GM12878 (cell line): Measurements from ENCODE around the gene DCUN1D4. TPM values are rescaled to one million over a fixed set of nuclear protein-coding genes. Genes with fewer than 3 reads are reported as not detected.

ENCODE experiments used
- ATAC-seq: fragments of 200-7000 bp; cut with Tn5 transposase; 3 replicates; pipeline ENCODE4 v1.9.1; 2020; ENCODE audit warnings: mild to moderate bottlenecking, moderate library complexity
- BruUV-seq: library from RNA; stranded (reverse); fragments of 400-500 nt; replicated peaks from 2 replicates; lab custom pipeline; 2021; lab: Mats Ljungman, UMichigan
- CTCF ChIA-PET: fragments of 300-600 bp; sonication (Branson Sonifier 250); formaldehyde crosslinking; extraction: SDS; loops from one replicate; lab custom pipeline; 2021; ENCODE audit warnings: inconsistent platforms; lab: Yijun Ruan, JAX
- POLR2A ChIA-PET: fragments of 350-600 bp; formaldehyde crosslinking; extraction: SDS; loops from one replicate; lab custom pipeline; 2021; ENCODE audit warnings: inconsistent platforms; lab: Charles Lee
- RAD21 ChIA-PET: fragments of 300-600 bp; sonication (Branson Sonifier 250); formaldehyde crosslinking; loops from one replicate; lab custom pipeline; 2023; ENCODE audit warnings: antibody characterized with exemption; ENCODE audit not compliant: unreplicated experiment; lab: Charles Lee
- SMC1A ChIA-PET: fragments of 300-600 bp; sonication (Branson Sonifier 250); formaldehyde crosslinking; loops from one replicate; lab custom pipeline; 2023; ENCODE audit not compliant: unreplicated experiment, uncharacterized antibody; lab: Charles Lee
- DNase-seq: peaks from one replicate; pipeline ENCODE4 v3.0.0-alpha.2; 2011; ENCODE audit warnings: low read depth, low spot score
- FAIRE-seq: peaks from 3 replicates; lab custom pipeline; 2011; peaks lifted over from hg19 to GRCh38; lab: Jason Lieb, UNC
- H2AFZ ChIP-seq: 2 replicates; pipeline ENCODE4 v1.6.0; 2011; ENCODE audit warnings: low read depth, low read length, control low read depth; ENCODE audit not compliant: control insufficient read depth
- H3K27ac ChIP-seq: 2 replicates; pipeline ENCODE4 v1.5.1; 2011; ENCODE audit warnings: control low read depth; ENCODE audit not compliant: control insufficient read depth, insufficient read depth
- H3K27me3 ChIP-seq, 2 experiments: replicated peaks in 1 of 2; 2 replicates each; pipeline versions ENCODE4 v1.6.0 to v1.6.1; 2011; ENCODE audit warnings: low read length in 1 of 2; ENCODE audit not compliant: control insufficient read depth in 2 of 2, insufficient read depth in 2 of 2
- H3K36me3 ChIP-seq, 2 experiments: 2 replicates each; pipeline ENCODE4 v1.5.1; 2011; ENCODE audit warnings: low read length in 1 of 2; ENCODE audit not compliant: control insufficient read depth in 2 of 2, insufficient read depth in 2 of 2
- H3K4me1 ChIP-seq: 2 replicates; pipeline ENCODE4 v1.6.1; 2011; ENCODE audit warnings: mild to moderate bottlenecking, low read length, moderate library complexity, mixed read lengths; ENCODE audit not compliant: control insufficient read depth, insufficient read depth
- H3K4me2 ChIP-seq: 2 replicates; pipeline ENCODE4 v1.6.0; 2011; ENCODE audit warnings: control low read depth; ENCODE audit not compliant: control insufficient read depth, insufficient read depth
- H3K4me3 ChIP-seq: fragments of 200-600 bp; sonication (generic); 2 replicates; pipeline ENCODE4 v1.5.1; 2016
- H3K79me2 ChIP-seq: 2 replicates; pipeline ENCODE4 v1.6.0; 2011; ENCODE audit warnings: low read length; ENCODE audit not compliant: control insufficient read depth, insufficient read depth
- H3K9ac ChIP-seq: 2 replicates; pipeline ENCODE4 v1.8.0; 2011; ENCODE audit warnings: low read length, control low read depth, mixed read lengths; ENCODE audit not compliant: control insufficient read depth, insufficient read depth
- H3K9me3 ChIP-seq: replicated peaks from 3 replicates; pipeline ENCODE4 v1.5.1; 2011; ENCODE audit warnings: mild to moderate bottlenecking, low read length; ENCODE audit not compliant: control insufficient read depth, insufficient read depth
- H4K20me1 ChIP-seq: 2 replicates; pipeline ENCODE4 v1.6.0; 2011; ENCODE audit not compliant: control insufficient read depth, insufficient read depth
- CBX5 ChIP-seq: sonication (generic); IDR thresholded peaks from 2 replicates; pipeline ENCODE4 v1.6.1; 2016; ENCODE audit warnings: low read depth, moderate library complexity, mild to moderate bottlenecking, inconsistent platforms
- FOS ChIP-seq: IDR thresholded peaks from 3 replicates; pipeline ENCODE4 v1.6.1; 2011; ENCODE audit warnings: borderline replicate concordance; ENCODE audit not compliant: insufficient read length; ENCODE audit errors: extremely low read depth
- HDAC6 ChIP-seq: fragments of 200-600 bp; sonication (generic); IDR thresholded peaks from one replicate; pipeline ENCODE4 v1.8.0; 2017; ENCODE audit warnings: antibody characterized with exemption; ENCODE audit not compliant: unreplicated experiment
- KLF5 ChIP-seq: fragments of 450-650 bp; IDR thresholded peaks from 2 replicates; pipeline ENCODE4 v1.6.1; 2014; ENCODE audit warnings: mild to moderate bottlenecking; ENCODE audit not compliant: partially characterized antibody
- MTA2 ChIP-seq: fragments of 450-650 bp; IDR thresholded peaks from 2 replicates; pipeline ENCODE4 v1.6.1; 2016; ENCODE audit warnings: low read depth, mild to moderate bottlenecking, moderate library complexity
- NFXL1 ChIP-seq: fragments of 450-650 bp; IDR thresholded peaks from 2 replicates; pipeline ENCODE4 v1.6.1; 2017; ENCODE audit warnings: antibody characterized with exemption, mild to moderate bottlenecking, borderline replicate concordance
- NFYA ChIP-seq: IDR thresholded peaks from 2 replicates; pipeline ENCODE4 v1.6.1; 2011; ENCODE audit warnings: low read depth, mild to moderate bottlenecking, low read length, improper control_type of control experiment, borderline replicate concordance
- NR2C1 ChIP-seq: fragments of 450-650 bp; IDR thresholded peaks from 2 replicates; pipeline ENCODE4 v1.6.1; 2017; ENCODE audit warnings: antibody characterized with exemption, mild to moderate bottlenecking, moderate library complexity
- POLR2A ChIP-seq: IDR thresholded peaks from 2 replicates; pipeline ENCODE4 v1.6.1; 2011; ENCODE audit warnings: low read depth, mild to moderate bottlenecking, low read length
- SIX5 ChIP-seq: IDR thresholded peaks from 2 replicates; pipeline ENCODE4 v1.6.1; 2011; ENCODE audit warnings: mild to moderate bottlenecking, low read depth, low read length, moderate library complexity; ENCODE audit not compliant: severe bottlenecking
- SMAD1 ChIP-seq: fragments of 450-650 bp; IDR thresholded peaks from 2 replicates; pipeline ENCODE4 v1.6.1; 2018; ENCODE audit warnings: mild to moderate bottlenecking, low read depth; ENCODE audit not compliant: partially characterized antibody
- SMAD5 ChIP-seq: IDR thresholded peaks from 2 replicates; pipeline ENCODE4 v1.6.1; 2016; ENCODE audit warnings: antibody characterized with exemption, low read depth
- STAT1 ChIP-seq: fragments of 450-650 bp; conservative IDR thresholded peaks from 2 replicates; pipeline ENCODE4 v1.6.1; 2014; ENCODE audit warnings: antibody characterized with exemption, mild to moderate bottlenecking
- ZBTB40 ChIP-seq: fragments of 450-650 bp; IDR thresholded peaks from 2 replicates; pipeline ENCODE4 v1.6.1; 2016; ENCODE audit warnings: mild to moderate bottlenecking, moderate library complexity, borderline replicate concordance
- WGBS: methylation state at CpG from one replicate; pipeline ENCODE4 v1.1.6; 2016; ENCODE audit warnings: low lambda C conversion rate; ENCODE audit not compliant: insufficient replicate concordance, insufficient coverage; ENCODE audit errors: missing lambda C conversion rate; 5-methylcytosine and 5-hydroxymethylcytosine counted together
- in situ Hi-C: fragments of 300-500 bp; cut with MboI; formaldehyde crosslinking; loops from 9 replicates; pipeline ENCODE4 v1.14.3; 2018; ENCODE audit warnings: mixed read lengths
- intact Hi-C: fragments of 100-400 bp; cut with micrococcal nuclease; formaldehyde crosslinking; loops from one replicate; pipeline ENCODE4 v1.14.2; 2022; ENCODE audit not compliant: unreplicated experiment
- polyA plus RNA-seq, 11 experiments: library from polyadenylated mRNA; depleted of rRNA in 4 of 11; unstranded in 6 of 11; stranded (reverse) in 5 of 11; fragments of >200 nt; fragmentation: Nextera tagmentation in 4 of 11; fragmentation: Illumina TruSeq in 1 of 11; extraction: Ambion mirVana in 4 of 11; extraction: Trizol in 1 of 11; gene quantifications; 1 replicate in 1 of 11; 2 replicates in 10 of 11; pipeline versions ENCODE4 v1.2.1 to v1.2.3, GENCODE V29; 2011 to 2016; ENCODE audit warnings: inconsistent platforms in 2 of 11, missing spikeins in 2 of 11, low read depth in 1 of 11
- total RNA-seq, 4 experiments: library from RNA; depleted of rRNA in 3 of 4; stranded (reverse); fragments of >200 nt in 3 of 4; fragmentation: Illumina TruSeq in 1 of 4; extraction: Trizol in 1 of 4; gene quantifications; 2 replicates each; pipeline versions ENCODE4 v1.2.1 to v1.2.3, GENCODE V29; 2013 to 2021
- TF ChIP-seq, protein P1 (sequence below): fragments of 450-650 bp; IDR thresholded peaks from 2 replicates; pipeline ENCODE4 v1.6.1; 2018; ENCODE audit warnings: mild to moderate bottlenecking, low read depth, moderate library complexity; ENCODE audit not compliant: partially characterized antibody

DCUN1D4 gene
- total and polyA plus RNA-seq, 10 of the 15 experiments (the other 5 are each of a cell fraction or from before 2014, with no cell fraction given) = 7.1 to 62.6 (median 16.8) TPM

DNA sequence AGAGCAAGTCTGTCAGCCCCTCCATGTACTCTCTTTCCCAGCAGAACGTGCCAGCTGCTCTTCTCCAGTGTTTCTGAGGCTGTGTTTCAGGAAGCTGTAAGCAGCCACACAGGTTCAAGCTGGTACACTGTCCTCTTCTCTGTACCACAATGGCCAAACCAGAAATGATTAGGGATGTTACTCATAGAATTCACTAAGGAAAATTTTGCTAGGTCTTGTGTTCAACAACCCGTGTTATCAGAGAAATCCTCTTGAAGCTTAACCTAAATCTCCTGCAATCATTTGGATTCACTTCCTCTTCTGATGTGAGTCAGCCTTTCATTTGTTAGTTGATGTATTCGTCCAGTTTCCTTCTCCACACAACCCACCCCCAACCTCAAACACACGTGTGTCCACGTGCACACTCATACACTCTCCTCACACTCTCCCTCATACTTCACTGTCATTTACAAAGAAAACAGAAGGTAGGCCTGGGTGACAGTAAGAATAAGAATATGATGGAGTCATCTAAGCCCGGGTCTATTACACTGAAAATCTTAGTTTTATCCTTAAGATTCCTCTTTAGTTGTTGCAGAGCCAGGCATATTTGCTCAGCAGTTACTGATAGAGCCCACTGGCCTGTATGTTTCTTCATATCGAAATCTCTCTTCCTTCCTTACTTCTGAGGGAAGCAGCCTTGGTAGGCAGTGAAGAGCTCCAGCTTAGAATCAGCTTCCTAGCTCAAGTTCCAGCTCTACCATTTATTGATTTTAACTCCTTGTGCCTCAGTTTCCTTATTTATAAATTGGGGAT lies 63.4 kb downstream of the DCUN1D4 start:
- Histone ChIP-seq H3K9me3 (no peaks in the 10 kb centered on the region), H4K20me1 (no peaks in the 10 kb centered on the region), H3K4me2 (no peak overlapping the region), H3K4me1 (peaks cover 16% of the 10 kb centered on the region), H3K9ac (no peak overlapping the region), H3K36me3 (peaks cover 2 to 7% of the 10 kb centered on the region in 2 experiments), H3K27ac (no peak overlapping the region), H3K4me3 (no peak overlapping the region), H3K27me3 (no peaks in the 10 kb centered on the region), H2AFZ (no peak overlapping the region), H3K79me2 (no peaks in the 10 kb centered on the region)
- FAIRE-seq = peak; percentile 76
- in situ Hi-C loops (no loop called here), intact Hi-C loops (loop anchor here (5.0 kb wide), 1 partner anchor 64 kb away; the partner anchor contains the start of gene DCUN1D4)
- CTCF ChIA-PET = interaction anchor here (1.0 to 2.6 kb wide), 9 partner anchors 8 to 124 kb away, joined by 3 to 27 read pairs (median 3); no protein-coding TSS in a partner anchor
- DNase-seq = peak; percentile 69
- peak; percentile 98 for ATAC-seq
- WGBS = 20% methylated on average over 7 of the region's 7 CpGs
- no TSS peak for BruUV-seq
- POLR2A ChIA-PET = interaction anchor here (0.9 kb wide), 1 partner anchor 10 kb away, joined by 3 read pairs; no protein-coding TSS in a partner anchor
- RAD21 ChIA-PET = interaction anchor here (1.1 to 1.8 kb wide), 3 partner anchors 9 to 343 kb away, joined by 3 to 7 read pairs (median 4); partner anchors contain the start of gene DCUN1D4
- SMC1A ChIA-PET = interaction anchor here (0.9 to 4.3 kb wide), 6 partner anchors 10 to 73 kb away, joined by 3 to 19 read pairs (median 4); partner anchors contain the start of gene DCUN1D4
- TF ChIP-seq NR2C1 = no peak
- TF ChIP-seq, protein P1, sequence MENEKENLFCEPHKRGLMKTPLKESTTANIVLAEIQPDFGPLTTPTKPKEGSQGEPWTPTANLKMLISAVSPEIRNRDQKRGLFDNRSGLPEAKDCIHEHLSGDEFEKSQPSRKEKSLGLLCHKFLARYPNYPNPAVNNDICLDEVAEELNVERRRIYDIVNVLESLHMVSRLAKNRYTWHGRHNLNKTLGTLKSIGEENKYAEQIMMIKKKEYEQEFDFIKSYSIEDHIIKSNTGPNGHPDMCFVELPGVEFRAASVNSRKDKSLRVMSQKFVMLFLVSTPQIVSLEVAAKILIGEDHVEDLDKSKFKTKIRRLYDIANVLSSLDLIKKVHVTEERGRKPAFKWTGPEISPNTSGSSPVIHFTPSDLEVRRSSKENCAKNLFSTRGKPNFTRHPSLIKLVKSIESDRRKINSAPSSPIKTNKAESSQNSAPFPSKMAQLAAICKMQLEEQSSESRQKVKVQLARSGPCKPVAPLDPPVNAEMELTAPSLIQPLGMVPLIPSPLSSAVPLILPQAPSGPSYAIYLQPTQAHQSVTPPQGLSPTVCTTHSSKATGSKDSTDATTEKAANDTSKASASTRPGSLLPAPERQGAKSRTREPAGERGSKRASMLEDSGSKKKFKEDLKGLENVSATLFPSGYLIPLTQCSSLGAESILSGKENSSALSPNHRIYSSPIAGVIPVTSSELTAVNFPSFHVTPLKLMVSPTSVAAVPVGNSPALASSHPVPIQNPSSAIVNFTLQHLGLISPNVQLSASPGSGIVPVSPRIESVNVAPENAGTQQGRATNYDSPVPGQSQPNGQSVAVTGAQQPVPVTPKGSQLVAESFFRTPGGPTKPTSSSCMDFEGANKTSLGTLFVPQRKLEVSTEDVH = no peak
- no peak for TF ChIP-seq KLF5
- TF ChIP-seq NFXL1 = no peak
- no peak for TF ChIP-seq CBX5
- TF ChIP-seq HDAC6 = no peak
- TF ChIP-seq SMAD5 = no peak
- no peak for TF ChIP-seq FOS
- no peak for TF ChIP-seq NFYA
- TF ChIP-seq MTA2 = peak; percentile 83
- TF ChIP-seq STAT1 = no peak
- TF ChIP-seq ZBTB40 = no peak
- no peak for TF ChIP-seq SIX5
- no peak for TF ChIP-seq POLR2A
- no peak for TF ChIP-seq SMAD1
